ENCODE results near the gene PMAIP1.

The PMAIP1 gene

DNA sequence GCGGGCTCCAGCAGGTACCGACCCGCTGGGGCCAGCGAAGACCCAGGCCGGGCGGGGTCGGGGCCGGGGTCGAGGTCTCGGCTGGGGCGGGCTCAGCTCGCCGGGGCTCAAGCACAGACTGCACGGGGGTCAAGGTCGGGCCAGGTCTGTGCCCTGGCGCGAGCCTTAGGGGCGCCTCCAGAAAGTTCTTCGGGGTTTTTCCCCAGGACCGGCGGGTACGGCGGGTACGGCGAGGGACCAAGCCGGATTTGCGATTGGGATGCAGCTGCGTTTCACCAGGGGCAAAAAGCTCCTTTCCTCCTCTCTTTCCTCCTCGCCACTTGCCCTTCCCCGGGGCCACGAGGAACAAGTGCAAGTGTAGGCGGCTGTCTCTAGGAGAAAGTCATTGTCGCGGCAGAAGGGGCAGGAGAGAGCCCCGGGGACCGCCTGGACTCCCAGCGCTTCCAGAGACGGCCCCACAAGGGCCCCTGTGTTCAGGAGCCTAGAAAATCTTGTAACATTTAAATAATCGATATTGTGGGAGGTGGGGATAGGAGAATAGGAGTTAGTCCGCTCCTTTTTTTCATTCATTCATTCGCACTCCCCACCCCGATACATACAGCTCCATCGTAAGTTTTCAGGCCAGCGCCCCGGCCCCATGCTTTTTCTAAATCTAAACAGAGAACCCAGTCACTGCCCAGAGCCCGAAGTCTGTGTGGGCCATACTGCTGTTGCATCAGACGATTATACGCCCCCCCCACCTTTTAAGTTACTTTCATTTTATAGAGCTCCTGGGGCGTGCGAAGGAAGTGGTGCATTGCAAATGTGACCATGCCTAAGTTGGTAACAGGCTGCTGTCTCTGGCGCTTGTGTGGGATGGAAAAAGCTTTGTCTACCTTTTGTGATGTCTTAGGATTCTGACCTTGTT, 679 bp downstream of the PMAIP1 start:
- Mint-ChIP-seq H3K4me1 (ENCODE audit: low read depth) (peaks cover 50% of the 10 kb centered on the region), H3K36me3 (ENCODE audit: low read depth) (peaks cover 25% of the 10 kb centered on the region), H3K27ac (peak overlapping the region; percentile 98), H3K4me3 (peak overlapping the region; percentile 95), H3K9me3 (no peaks in the 10 kb centered on the region), H3K27me3 (ENCODE audit: low read depth) (no peaks in the 10 kb centered on the region)

DNA sequence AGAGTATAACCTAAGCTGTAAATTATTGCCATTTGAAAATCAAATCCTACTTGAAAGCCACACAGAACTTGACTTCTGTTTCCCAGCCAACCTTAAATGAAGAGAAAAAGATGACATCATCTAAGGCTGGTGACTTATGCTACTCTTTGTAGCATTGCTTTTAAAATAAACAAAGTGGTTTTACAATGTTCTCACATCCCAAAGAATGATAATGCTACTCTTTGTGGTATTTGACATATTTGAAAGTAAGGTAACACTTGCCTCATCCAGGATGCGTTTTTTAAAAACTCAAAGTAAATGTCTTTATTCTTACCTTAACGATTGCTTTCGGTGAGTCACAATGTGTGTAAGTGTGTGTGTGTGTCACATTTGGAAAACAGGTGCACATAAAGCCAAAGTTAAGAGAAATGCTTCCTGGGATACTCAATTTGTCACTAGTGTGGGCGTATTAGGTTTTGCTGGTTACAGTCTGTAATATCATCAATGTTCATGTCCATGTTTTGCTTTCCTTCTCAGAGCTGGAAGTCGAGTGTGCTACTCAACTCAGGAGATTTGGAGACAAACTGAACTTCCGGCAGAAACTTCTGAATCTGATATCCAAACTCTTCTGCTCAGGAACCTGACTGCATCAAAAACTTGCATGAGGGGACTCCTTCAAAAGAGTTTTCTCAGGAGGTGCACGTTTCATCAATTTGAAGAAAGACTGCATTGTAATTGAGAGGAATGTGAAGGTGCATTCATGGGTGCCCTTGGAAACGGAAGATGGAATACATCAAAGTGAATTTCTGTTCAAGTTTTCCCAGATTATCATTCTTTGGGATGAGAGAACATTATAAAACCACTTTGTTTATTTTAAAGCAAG, 2.6 kb downstream of the PMAIP1 start:
- Mint-ChIP-seq H3K4me1 (ENCODE audit: low read depth) (peaks cover 67% of the 10 kb centered on the region), H3K4me3 (peak overlapping the region; percentile 95), H3K27ac (peak overlapping the region; percentile 78), H3K9me3 (no peaks in the 10 kb centered on the region), H3K36me3 (ENCODE audit: low read depth) (peaks cover 25% of the 10 kb centered on the region), H3K27me3 (ENCODE audit: low read depth) (no peaks in the 10 kb centered on the region)

GRCh38 chr18:59902993-59903610, 3.3 kb downstream of the PMAIP1 start:
- Mint-ChIP-seq H3K36me3 (ENCODE audit: low read depth) (peaks cover 22% of the 10 kb centered on the region), H3K9me3 (no peaks in the 10 kb centered on the region), H3K4me1 (ENCODE audit: low read depth) (peaks cover 66% of the 10 kb centered on the region), H3K27me3 (ENCODE audit: low read depth) (no peaks in the 10 kb centered on the region), H3K4me3 (peak overlapping the region; percentile 55), H3K27ac (peak overlapping the region; percentile 78)

DNA sequence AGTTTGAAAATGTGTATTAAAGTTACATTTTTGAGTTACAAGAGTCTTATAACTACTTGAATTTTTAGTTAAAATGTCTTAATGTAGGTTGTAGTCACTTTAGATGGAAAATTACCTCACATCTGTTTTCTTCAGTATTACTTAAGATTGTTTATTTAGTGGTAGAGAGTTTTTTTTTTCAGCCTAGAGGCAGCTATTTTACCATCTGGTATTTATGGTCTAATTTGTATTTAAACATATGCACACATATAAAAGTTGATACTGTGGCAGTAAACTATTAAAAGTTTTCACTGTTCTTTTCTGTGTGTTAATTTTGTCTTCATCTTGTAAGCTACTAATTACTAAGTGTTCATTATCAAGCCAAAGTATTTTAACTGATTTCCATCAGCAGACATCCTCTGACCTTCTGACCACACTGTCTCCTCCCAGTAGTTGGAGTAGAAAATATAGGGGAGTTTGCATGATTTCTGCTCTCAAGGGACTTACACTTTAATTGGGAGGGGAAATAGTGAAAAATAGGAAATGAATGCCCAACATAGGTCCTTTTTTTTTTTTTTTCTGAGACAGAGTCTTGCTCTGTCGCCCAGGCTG, 4.3 kb downstream of the PMAIP1 start:
- Mint-ChIP-seq H3K4me3 (peak overlapping the region; percentile 77), H3K9me3 (no peaks in the 10 kb centered on the region), H3K27ac (peak overlapping the region; percentile 93), H3K4me1 (ENCODE audit: low read depth) (peaks cover 72% of the 10 kb centered on the region), H3K27me3 (ENCODE audit: low read depth) (no peaks in the 10 kb centered on the region), H3K36me3 (ENCODE audit: low read depth) (peaks cover 22% of the 10 kb centered on the region)

DNA sequence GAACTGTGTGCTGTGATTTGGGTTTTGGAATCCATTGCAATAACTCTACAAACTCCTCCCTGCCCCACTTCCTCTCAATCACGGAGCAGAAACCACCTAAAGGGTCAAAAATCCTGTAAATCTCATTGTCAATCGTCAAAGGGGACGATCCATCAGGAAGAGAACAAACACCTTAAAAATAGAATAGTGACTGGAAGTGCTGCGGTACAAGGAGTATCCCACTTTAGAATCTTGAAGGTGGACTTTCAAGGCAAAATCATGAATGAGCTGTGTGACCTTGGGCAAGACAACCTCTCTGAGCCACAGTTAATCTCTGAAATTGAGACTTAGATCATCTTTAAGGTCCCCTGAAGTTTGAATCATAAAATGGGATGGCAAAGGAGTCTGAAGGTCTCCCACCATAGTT, 5.9 kb downstream of the PMAIP1 start:
- Mint-ChIP-seq H3K36me3 (ENCODE audit: low read depth) (peaks cover 22% of the 10 kb centered on the region), H3K27me3 (ENCODE audit: low read depth) (no peaks in the 10 kb centered on the region), H3K27ac (peak overlapping the region; percentile 61), H3K4me1 (ENCODE audit: low read depth) (peaks cover 71% of the 10 kb centered on the region), H3K4me3 (peak overlapping the region; percentile 32), H3K9me3 (no peaks in the 10 kb centered on the region)

DNA sequence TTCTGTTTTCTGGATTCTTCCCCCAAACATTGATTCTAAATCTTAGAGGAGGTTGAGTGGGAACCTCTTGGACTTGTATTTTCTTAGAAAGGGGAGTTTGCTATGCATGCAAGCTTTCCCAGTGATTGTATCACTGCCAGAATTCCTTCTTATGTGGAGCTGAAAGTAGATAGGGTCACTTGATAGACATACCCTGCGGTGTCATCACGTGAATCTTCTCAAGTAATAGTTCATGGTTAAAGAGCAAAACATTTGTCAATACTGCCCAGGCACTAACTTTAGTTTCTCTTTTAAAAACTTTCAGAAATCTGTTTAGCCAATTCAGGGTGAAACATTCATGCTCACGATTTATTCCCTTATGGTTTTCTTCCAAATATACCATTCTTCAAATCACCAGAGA, 6.4 kb downstream of the PMAIP1 start:
- no peaks in the 10 kb centered on the region for H3K27me3 Mint-ChIP-seq (ENCODE audit: low read depth)
- peak overlapping the region; percentile 45 for H3K27ac Mint-ChIP-seq
- H3K4me1 Mint-ChIP-seq (ENCODE audit: low read depth), result peaks cover 68% of the 10 kb centered on the region
- H3K36me3 Mint-ChIP-seq (ENCODE audit: low read depth), result peaks cover 19% of the 10 kb centered on the region
- H3K4me3 Mint-ChIP-seq, result peak overlapping the region; percentile 29
- H3K9me3 Mint-ChIP-seq, result no peaks in the 10 kb centered on the region

GRCh38 chr18:59907172-59907571, 7.4 kb downstream of the PMAIP1 start:
- H3K27ac Mint-ChIP-seq, result peak overlapping the region; percentile 45
- no peaks in the 10 kb centered on the region for H3K9me3 Mint-ChIP-seq
- H3K36me3 Mint-ChIP-seq (ENCODE audit: low read depth), result peaks cover 22% of the 10 kb centered on the region
- H3K4me3 Mint-ChIP-seq, result peak overlapping the region; percentile 22
- no peaks in the 10 kb centered on the region for H3K27me3 Mint-ChIP-seq (ENCODE audit: low read depth)
- peaks cover 60% of the 10 kb centered on the region for H3K4me1 Mint-ChIP-seq (ENCODE audit: low read depth)

- Mint-ChIP-seq H3K4me1 (ENCODE audit: low read depth) (peaks cover 55% of the 10 kb centered on the region), H3K27ac (peak overlapping the region; percentile 45), H3K9me3 (peaks cover 4% of the 10 kb centered on the region), H3K27me3 (ENCODE audit: low read depth) (no peaks in the 10 kb centered on the region), H3K36me3 (ENCODE audit: low read depth) (peaks cover 17% of the 10 kb centered on the region), H3K4me3 (peak overlapping the region; percentile 22)
Observed at GRCh38 chr18:59907660-59908059, 7.9 kb downstream of the PMAIP1 start.

DNA sequence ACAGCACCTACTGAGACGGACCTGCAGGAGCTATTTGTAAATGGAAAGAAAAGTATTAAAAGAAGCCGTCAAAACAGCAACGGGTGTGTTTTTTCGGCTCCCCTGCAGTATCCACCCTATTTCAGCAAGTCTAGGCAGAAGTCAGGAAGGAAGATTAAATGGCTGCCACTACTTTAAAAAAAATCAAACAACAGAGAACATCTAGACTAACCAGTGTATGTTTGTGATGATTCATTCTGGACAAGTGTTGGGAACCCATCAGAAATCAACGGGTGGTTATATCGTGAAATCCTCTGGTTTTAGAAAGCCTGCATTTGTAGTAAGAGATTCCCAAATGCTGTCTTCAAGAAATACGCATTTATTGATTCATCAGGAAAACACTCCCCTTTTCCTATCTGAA, 9.0 kb downstream of the PMAIP1 start:
- H3K4me1 Mint-ChIP-seq (ENCODE audit: low read depth), result peaks cover 48% of the 10 kb centered on the region
- no peaks in the 10 kb centered on the region for H3K27me3 Mint-ChIP-seq (ENCODE audit: low read depth)
- H3K4me3 Mint-ChIP-seq, result no peak overlapping the region
- H3K9me3 Mint-ChIP-seq, result peaks cover 4% of the 10 kb centered on the region
- H3K27ac Mint-ChIP-seq, result no peak overlapping the region
- H3K36me3 Mint-ChIP-seq (ENCODE audit: low read depth), result peaks cover 13% of the 10 kb centered on the region

DNA sequence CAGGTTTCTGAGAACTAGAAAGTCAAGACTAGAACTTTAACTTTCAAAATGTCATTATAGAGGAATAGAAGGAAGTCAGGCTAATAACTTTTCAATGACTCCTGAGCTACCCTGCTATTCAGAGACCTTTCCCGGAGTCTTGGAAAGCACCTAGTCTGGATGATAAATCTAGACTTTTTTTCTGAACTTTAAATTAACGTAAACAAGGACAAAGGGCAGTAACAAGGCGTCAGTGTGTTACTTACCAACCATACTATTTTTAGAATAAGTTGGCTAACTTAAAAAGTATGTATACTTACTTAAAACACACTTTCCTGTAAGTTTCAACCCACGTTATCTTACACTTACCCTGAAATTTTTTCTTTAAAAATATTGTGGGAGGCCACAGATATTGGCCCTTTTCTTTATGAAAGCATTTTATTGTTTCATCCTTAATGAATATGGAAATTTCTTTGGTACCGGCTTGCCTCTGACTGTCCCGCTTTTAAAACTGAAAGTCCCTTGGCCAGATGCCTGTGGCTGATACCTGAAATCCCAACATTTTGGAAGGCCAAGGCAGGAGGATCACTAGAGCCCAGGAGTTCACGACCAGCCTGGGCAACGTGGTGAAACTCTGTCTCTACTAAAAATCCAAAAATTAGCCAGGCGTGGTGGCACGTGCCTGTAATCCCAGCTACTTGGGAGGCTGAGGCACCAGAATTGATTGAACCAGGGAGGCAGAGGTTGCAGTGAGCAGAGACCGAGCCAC, 9.7 kb downstream of the PMAIP1 start:
- Mint-ChIP-seq H3K27ac (no peak overlapping the region), H3K4me1 (ENCODE audit: low read depth) (peaks cover 42% of the 10 kb centered on the region)

DNA sequence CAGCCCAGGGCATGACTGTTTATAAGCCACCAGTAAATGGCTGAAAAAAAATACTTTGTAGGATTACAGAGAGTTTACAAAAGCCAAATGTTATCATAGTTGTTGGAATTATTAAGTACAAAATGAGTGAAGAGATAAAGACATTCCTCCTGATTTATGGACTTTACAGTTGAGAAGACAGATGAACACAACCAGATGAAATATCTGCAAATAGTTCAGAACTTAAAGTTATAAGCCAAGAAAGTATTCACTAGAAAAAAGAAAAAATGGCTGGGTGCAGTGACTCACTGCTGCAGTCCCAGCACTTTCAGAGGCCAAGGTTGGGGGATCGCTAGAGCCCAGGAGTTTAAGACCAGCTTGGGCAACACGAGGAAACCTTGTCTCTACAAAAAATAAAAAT, 11.2 kb downstream of the PMAIP1 start:
- peaks cover 4% of the 10 kb centered on the region for H3K9me3 Mint-ChIP-seq
- H3K27me3 Mint-ChIP-seq (ENCODE audit: low read depth), result no peaks in the 10 kb centered on the region
- H3K27ac Mint-ChIP-seq, result no peak overlapping the region
- no peak overlapping the region for H3K4me3 Mint-ChIP-seq
- peaks cover 5% of the 10 kb centered on the region for H3K36me3 Mint-ChIP-seq (ENCODE audit: low read depth)
- peaks cover 27% of the 10 kb centered on the region for H3K4me1 Mint-ChIP-seq (ENCODE audit: low read depth)

More for the DNA sequence above, 9.7 kb downstream of the PMAIP1 start:
- peaks cover 10% of the 10 kb centered on the region for H3K36me3 Mint-ChIP-seq (ENCODE audit: low read depth)
- H3K4me3 Mint-ChIP-seq, result no peak overlapping the region
- no peaks in the 10 kb centered on the region for H3K27me3 Mint-ChIP-seq (ENCODE audit: low read depth)
- H3K9me3 Mint-ChIP-seq, result peaks cover 4% of the 10 kb centered on the region

- Mint-ChIP-seq H3K4me3 (no peak overlapping the region), H3K27ac (no peak overlapping the region), H3K9me3 (peaks cover 4% of the 10 kb centered on the region), H3K27me3 (ENCODE audit: low read depth) (no peaks in the 10 kb centered on the region), H3K36me3 (ENCODE audit: low read depth) (peaks cover 5% of the 10 kb centered on the region), H3K4me1 (ENCODE audit: low read depth) (peaks cover 22% of the 10 kb centered on the region)
Observed at GRCh38 chr18:59911600-59911999, 11.8 kb downstream of the PMAIP1 start.

- no peaks in the 10 kb centered on the region for H3K27me3 Mint-ChIP-seq (ENCODE audit: low read depth)
- H3K27ac Mint-ChIP-seq, result no peak overlapping the region
- H3K4me1 Mint-ChIP-seq (ENCODE audit: low read depth), result peaks cover 17% of the 10 kb centered on the region
- H3K4me3 Mint-ChIP-seq, result no peak overlapping the region
- H3K9me3 Mint-ChIP-seq, result peaks cover 4% of the 10 kb centered on the region
- H3K36me3 Mint-ChIP-seq (ENCODE audit: low read depth), result peaks cover 5% of the 10 kb centered on the region
Observed at GRCh38 chr18:59912007-59912550, 12.3 kb downstream of the PMAIP1 start.
